NCI-H226 (cell line): ENCODE data around the gene SF3A2.

ENCODE experiments used
- DNase-seq: peaks from one replicate; pipeline ENCODE4 v3.0.0-alpha.2; 2015

The SF3A2 gene

GRCh38 chr19:2228157-2229030, 8.2 kb upstream of the SF3A2 start:
- DNase-seq: no peak

GRCh38 chr19:2229103-2230032, 7.3 kb upstream of the SF3A2 start:
- DNase-seq: no peak

- DNase-seq: no peak
These were observed 6.5 kb upstream of the SF3A2 start for GRCh38 chr19:2230033-2230531.

- no peak for DNase-seq
These were observed 5.7 kb upstream of the SF3A2 start for GRCh38 chr19:2230807-2231533.

GRCh38 chr19:2231621-2232221, 4.9 kb upstream of the SF3A2 start:
- DNase-seq: no peak

GRCh38 chr19:2232286-2233151, 4.1 kb upstream of the SF3A2 start:
- no peak for DNase-seq

GRCh38 chr19:2233601-2234280, 2.9 kb upstream of the SF3A2 start:
- DNase-seq: no peak

GRCh38 chr19:2234996-2235380, 1.6 kb upstream of the SF3A2 start:
- DNase-seq: no peak

- DNase-seq: no peak
These were observed 1.1 kb upstream of the SF3A2 start for GRCh38 chr19:2235381-2236063.

- no peak for DNase-seq
These were observed 635 bp upstream of the SF3A2 start for GRCh38 chr19:2236064-2236313.

GRCh38 chr19:2237051-2237868, 636 bp downstream of the SF3A2 start:
- no peak for DNase-seq

GRCh38 chr19:2237869-2238153, 1.2 kb downstream of the SF3A2 start:
- DNase-seq: no peak

GRCh38 chr19:2239173-2239572, 2.5 kb downstream of the SF3A2 start:
- no peak for DNase-seq

GRCh38 chr19:2239771-2240770, 3.4 kb downstream of the SF3A2 start:
- DNase-seq: no peak

- no peak for DNase-seq
These were observed 4.5 kb downstream of the SF3A2 start for GRCh38 chr19:2240881-2241760.

- no peak for DNase-seq
These were observed 5.5 kb downstream of the SF3A2 start for GRCh38 chr19:2242092-2242537.

- DNase-seq: no peak
These were observed 6.2 kb downstream of the SF3A2 start for GRCh38 chr19:2242816-2243215.
